Measurements from ENCODE around the gene NR1H4. TPM values are rescaled to one million over a fixed set of nuclear protein-coding genes. Genes with fewer than 3 reads are reported as not detected.

NR1H4 gene
- total RNA-seq, 4 donors from 2014 or later, result not detected

GRCh38 chr12:100539202-100539601, 65.5 kb downstream of the NR1H4 start:
- no peak for ATAC-seq
- H3K36me3 ChIP-seq, result no peaks in the 10 kb centered on the region
- WGBS, 2 donors (ENCODE audit: low coverage in 1 of 2), result 21 to 28% methylated on average over 2 of the region's 2 CpGs
- H3K27me3 ChIP-seq, result no peaks in the 10 kb centered on the region
- no peak overlapping the region for H3K27ac ChIP-seq
- H3K9me3 ChIP-seq, result no peaks in the 10 kb centered on the region
- H3K4me1 ChIP-seq, result no peaks in the 10 kb centered on the region
- no peak overlapping the region for H3K4me3 ChIP-seq
- TF ChIP-seq POLR2AphosphoS5 (IDR thresholded peaks at IDR 0.05) (no peak), EP300 (IDR thresholded peaks at IDR 0.05) (no peak), CTCF (IDR thresholded peaks at IDR 0.05) (no peak), POLR2A (IDR thresholded peaks at IDR 0.05) (no peak)

GRCh38 chr12:100544165-100544564, 70.5 kb downstream of the NR1H4 start:
- 97% methylated on average over 4 of the region's 4 CpGs; no CpG with 5 or more reads in 1 of the 2 donors for WGBS, 2 donors (ENCODE audit: low coverage in 1 of 2)
- Histone ChIP-seq H3K4me3 (no peak overlapping the region), H3K36me3 (no peaks in the 10 kb centered on the region), H3K9me3 (no peaks in the 10 kb centered on the region), H3K27me3 (no peaks in the 10 kb centered on the region), H3K4me1 (no peaks in the 10 kb centered on the region), H3K27ac (no peak overlapping the region)
- TF ChIP-seq EP300 (IDR thresholded peaks at IDR 0.05), result no peak
- TF ChIP-seq CTCF (IDR thresholded peaks at IDR 0.05), result no peak
- no peak for TF ChIP-seq POLR2AphosphoS5 (IDR thresholded peaks at IDR 0.05)
- TF ChIP-seq POLR2A (IDR thresholded peaks at IDR 0.05), result no peak
- no peak for ATAC-seq

GRCh38 chr12:100545092-100545491, 71.4 kb downstream of the NR1H4 start:
- TF ChIP-seq CTCF (IDR thresholded peaks at IDR 0.05), result no peak
- no peak for TF ChIP-seq EP300 (IDR thresholded peaks at IDR 0.05)
- no peak for TF ChIP-seq POLR2A (IDR thresholded peaks at IDR 0.05)
- TF ChIP-seq POLR2AphosphoS5 (IDR thresholded peaks at IDR 0.05), result no peak
- H3K27ac ChIP-seq, result no peak overlapping the region
- H3K4me3 ChIP-seq, result no peak overlapping the region
- 100% methylated on average over 1 of the region's 1 CpG; no CpG with 5 or more reads in 1 of the 2 donors for WGBS, 2 donors (ENCODE audit: low coverage in 1 of 2)
- no peak for ATAC-seq
- no peaks in the 10 kb centered on the region for H3K9me3 ChIP-seq
- H3K36me3 ChIP-seq, result no peaks in the 10 kb centered on the region
- H3K4me1 ChIP-seq, result no peaks in the 10 kb centered on the region
- no peaks in the 10 kb centered on the region for H3K27me3 ChIP-seq

- Histone ChIP-seq H3K4me1 (peaks cover 0 to 6% (median 0%) of the 10 kb centered on the region in 3 donors), H3K9me3 (no peaks in the 10 kb centered on the region), H3K4me3 (no peak overlapping the region), H3K27me3 (no peaks in the 10 kb centered on the region), H3K27ac (no peak overlapping the region), H3K36me3 (no peaks in the 10 kb centered on the region)
- no peak for ATAC-seq
- no peak for TF ChIP-seq POLR2AphosphoS5 (IDR thresholded peaks at IDR 0.05)
- WGBS, 2 donors (ENCODE audit: low coverage in 1 of 2), result 59 to 68% methylated on average over 3 of the region's 3 CpGs
Observed at GRCh38 chr12:100553936-100554335, 80.3 kb downstream of the NR1H4 start.

- Histone ChIP-seq H3K27ac (no peak overlapping the region), H3K4me1 (peaks cover 0 to 6% (median 0%) of the 10 kb centered on the region in 3 donors), H3K27me3 (no peaks in the 10 kb centered on the region), H3K36me3 (no peaks in the 10 kb centered on the region), H3K4me3 (no peak overlapping the region), H3K9me3 (no peaks in the 10 kb centered on the region)
- WGBS, 2 donors (ENCODE audit: low coverage in 1 of 2), result 0% methylated on average over 1 of the region's 1 CpG
- TF ChIP-seq POLR2AphosphoS5 (IDR thresholded peaks at IDR 0.05) (no peak), CTCF (IDR thresholded peaks at IDR 0.05) (peak; percentile 75 to 98 (median 88))
- ATAC-seq, result peak; percentile 71
Observed at GRCh38 chr12:100554608-100555077, 81.0 kb downstream of the NR1H4 start.
